Tibial artery (tissue), 4 donors: ENCODE measurements around the gene TMEM182.

Experiments used
- DNase-seq, 2 donors: peaks; one replicate each; pipeline ENCODE4 v3.0.0-alpha.2; 2019
- H3K27ac ChIP-seq, 2 donors: fragments of 200-600 bp; sonication (generic) in 1 of 2; 1 replicate in 1 of 2; 2 replicates in 1 of 2; pipeline ENCODE4 v1.5.1; 2018 to 2019; ENCODE audit warnings: mild to moderate bottlenecking in 1 of 2
- H3K27me3 ChIP-seq, 2 donors: fragments of 200-600 bp; sonication (generic) in 1 of 2; one replicate each; pipeline versions ENCODE4 v1.5.1 to v1.6.0; 2016 to 2019
- H3K36me3 ChIP-seq, 3 donors: fragments of 200-600 bp; sonication (generic) in 2 of 3; one replicate each; pipeline ENCODE4 v1.5.1; 2016 to 2019; ENCODE audit warnings: mild to moderate bottlenecking in 2 of 3
- H3K4me1 ChIP-seq, 4 donors: fragments of 200-600 bp; sonication (generic) in 2 of 4; 1 replicate in 3 of 4; 2 replicates in 1 of 4; pipeline ENCODE4 v1.5.1; 2016 to 2019
- H3K4me3 ChIP-seq, 2 donors: fragments of 200-600 bp; sonication (generic) in 1 of 2; 1 replicate in 1 of 2; 2 replicates in 1 of 2; pipeline ENCODE4 v1.5.1; 2018 to 2019; ENCODE audit warnings: mild to moderate bottlenecking in 2 of 2
- H3K9me3 ChIP-seq, 3 donors: fragments of 200-600 bp; sonication (generic) in 1 of 3; one replicate each; pipeline ENCODE4 v1.5.1; 2016 to 2019
- intact Hi-C: fragments of 100-400 bp; cut with DNase I; formaldehyde crosslinking; loops from one replicate; pipeline ENCODE4 v1.15.0; 2023; ENCODE audit warnings: low total_unique reads
- TF ChIP-seq, protein P1 (sequence below), 2 experiments: fragments of 200-600 bp in 1 of 2; fragments of 450-650 bp in 1 of 2; IDR thresholded peaks; one replicate each; pipeline ENCODE4 v1.5.1; 2017 to 2019; ENCODE audit warnings: antibody characterized with exemption in 2 of 2, mild to moderate bottlenecking in 1 of 2, moderate library complexity in 1 of 2

Gene TMEM182

DNA sequence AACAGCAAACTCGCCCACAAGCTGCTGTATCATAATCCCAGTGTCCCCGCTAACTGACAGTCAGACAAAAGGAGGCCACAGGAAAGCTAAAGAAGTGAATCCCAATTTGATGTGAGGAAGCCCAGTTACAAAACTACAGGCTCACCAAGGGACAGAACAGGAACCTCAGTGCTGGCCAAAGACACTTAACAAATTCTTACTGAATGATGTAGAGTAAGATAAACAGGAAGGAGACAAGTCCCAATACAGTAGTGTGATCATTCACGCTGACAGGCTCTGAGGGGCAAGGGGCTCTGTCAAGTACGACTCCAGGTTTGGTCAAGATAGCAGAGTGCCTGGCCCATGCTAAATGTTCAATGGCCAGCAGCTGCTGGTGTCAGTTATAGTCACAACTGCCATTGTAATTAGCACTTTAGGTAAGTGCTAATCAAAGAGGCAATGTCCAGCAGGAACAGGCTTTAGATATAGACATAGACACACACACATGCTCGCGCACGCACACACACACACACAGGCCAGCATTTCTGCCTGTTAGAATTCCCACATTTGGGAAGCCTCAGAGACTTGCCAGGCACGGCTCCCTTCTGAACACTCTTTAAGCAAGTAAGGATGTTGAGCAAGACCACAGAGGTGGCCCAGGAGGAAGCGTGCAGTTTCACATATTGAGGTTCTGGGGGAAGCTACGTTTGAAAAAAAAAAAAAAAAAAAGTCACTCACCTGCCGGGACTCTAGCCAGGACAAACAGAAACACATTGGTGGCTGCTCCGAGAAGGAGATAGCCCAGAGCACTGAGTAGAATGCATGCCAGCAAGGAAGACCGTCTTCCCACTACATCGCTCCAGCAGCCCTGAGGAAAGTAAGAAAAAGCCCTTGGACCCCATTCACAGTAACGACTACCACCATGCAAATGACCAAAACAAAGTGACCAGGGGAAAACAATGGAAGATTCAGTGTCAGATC, 35.4 kb upstream of the TMEM182 start:
- Histone ChIP-seq H3K27ac (no peak overlapping the region), H3K27me3 (no peaks in the 10 kb centered on the region), H3K4me1 (no peaks in the 10 kb centered on the region), H3K36me3 (peaks cover 29 to 76% (median 47%) of the 10 kb centered on the region in 3 donors), H3K9me3 (no peaks in the 10 kb centered on the region), H3K4me3 (no peak overlapping the region)
- intact Hi-C loops, result no loop called here
- no peak for DNase-seq
- TF ChIP-seq, protein P1, sequence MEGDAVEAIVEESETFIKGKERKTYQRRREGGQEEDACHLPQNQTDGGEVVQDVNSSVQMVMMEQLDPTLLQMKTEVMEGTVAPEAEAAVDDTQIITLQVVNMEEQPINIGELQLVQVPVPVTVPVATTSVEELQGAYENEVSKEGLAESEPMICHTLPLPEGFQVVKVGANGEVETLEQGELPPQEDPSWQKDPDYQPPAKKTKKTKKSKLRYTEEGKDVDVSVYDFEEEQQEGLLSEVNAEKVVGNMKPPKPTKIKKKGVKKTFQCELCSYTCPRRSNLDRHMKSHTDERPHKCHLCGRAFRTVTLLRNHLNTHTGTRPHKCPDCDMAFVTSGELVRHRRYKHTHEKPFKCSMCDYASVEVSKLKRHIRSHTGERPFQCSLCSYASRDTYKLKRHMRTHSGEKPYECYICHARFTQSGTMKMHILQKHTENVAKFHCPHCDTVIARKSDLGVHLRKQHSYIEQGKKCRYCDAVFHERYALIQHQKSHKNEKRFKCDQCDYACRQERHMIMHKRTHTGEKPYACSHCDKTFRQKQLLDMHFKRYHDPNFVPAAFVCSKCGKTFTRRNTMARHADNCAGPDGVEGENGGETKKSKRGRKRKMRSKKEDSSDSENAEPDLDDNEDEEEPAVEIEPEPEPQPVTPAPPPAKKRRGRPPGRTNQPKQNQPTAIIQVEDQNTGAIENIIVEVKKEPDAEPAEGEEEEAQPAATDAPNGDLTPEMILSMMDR (IDR thresholded peaks at IDR 0.05), result no peak

DNA sequence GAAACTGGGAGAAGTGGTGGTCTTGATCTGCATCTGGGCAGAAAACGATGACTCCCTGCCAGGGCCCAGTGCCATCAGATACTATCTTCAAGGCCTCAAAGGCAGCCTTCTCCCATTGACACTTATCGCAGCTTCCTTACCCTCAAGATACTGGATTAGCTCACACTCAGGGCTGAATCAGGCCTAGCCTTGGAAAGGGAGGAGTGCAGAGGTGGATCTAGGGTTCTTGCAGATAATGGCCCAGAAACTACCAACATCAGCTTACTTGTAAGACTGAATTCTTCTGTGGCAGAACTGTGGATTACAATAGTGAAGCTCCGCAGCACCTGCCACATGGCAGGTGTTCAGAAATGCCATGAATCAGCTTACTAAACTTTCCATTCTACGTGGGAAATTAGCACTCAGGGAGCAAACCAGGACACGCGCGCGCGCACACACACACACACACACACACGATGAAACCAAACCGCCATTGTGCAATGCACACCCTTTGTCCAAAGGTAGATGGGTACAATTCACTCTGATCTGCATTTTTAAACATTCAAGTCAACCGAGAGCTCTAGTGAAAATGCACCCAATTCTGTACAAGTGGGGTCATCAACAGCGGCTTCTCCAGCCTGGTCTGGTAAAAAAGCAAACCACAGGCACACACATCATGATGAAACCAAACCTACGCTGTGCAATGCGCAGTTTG, 26.3 kb upstream of the TMEM182 start:
- DNase-seq, result no peak
- no peaks in the 10 kb centered on the region for H3K9me3 ChIP-seq
- H3K27ac ChIP-seq, result peak overlapping the region in 1 of 2 donors; percentile 90
- intact Hi-C loops, result no loop called here
- peak overlapping the region; percentile 79 to 88 for H3K4me3 ChIP-seq
- peaks cover 0 to 14% (median 5%) of the 10 kb centered on the region in 3 donors for H3K36me3 ChIP-seq
- peaks cover 0 to 20% (median 15%) of the 10 kb centered on the region in 4 donors for H3K4me1 ChIP-seq
- no peaks in the 10 kb centered on the region for H3K27me3 ChIP-seq
- TF ChIP-seq, protein P1 (IDR thresholded peaks at IDR 0.05), result no peak

DNA sequence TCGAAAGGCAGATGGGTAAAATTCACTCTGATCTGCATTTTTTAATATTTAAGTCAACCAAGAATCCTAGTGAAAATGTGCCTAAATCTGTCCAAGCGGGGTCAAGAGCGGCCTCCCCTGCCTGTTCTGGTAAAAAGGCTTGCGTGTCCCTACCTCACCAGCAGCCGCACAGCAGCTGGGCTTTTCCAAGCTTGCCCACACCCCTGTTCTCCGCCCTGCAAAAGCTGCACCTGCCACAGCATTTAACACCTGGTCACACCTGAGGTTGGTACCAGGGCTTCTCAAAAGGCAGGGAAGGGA, 25.8 kb upstream of the TMEM182 start:
- TF ChIP-seq, protein P1 (IDR thresholded peaks at IDR 0.05), result no peak
- peak overlapping the region; percentile 75 to 90 for H3K27ac ChIP-seq
- H3K36me3 ChIP-seq, result peaks cover 0 to 9% (median 0%) of the 10 kb centered on the region in 3 donors
- H3K4me1 ChIP-seq, result peaks cover 0 to 20% (median 15%) of the 10 kb centered on the region in 4 donors
- no peaks in the 10 kb centered on the region for H3K9me3 ChIP-seq
- no peak for DNase-seq
- intact Hi-C loops, result no loop called here
- H3K4me3 ChIP-seq, result peak overlapping the region; percentile 79 to 88
- H3K27me3 ChIP-seq, result no peaks in the 10 kb centered on the region

DNA sequence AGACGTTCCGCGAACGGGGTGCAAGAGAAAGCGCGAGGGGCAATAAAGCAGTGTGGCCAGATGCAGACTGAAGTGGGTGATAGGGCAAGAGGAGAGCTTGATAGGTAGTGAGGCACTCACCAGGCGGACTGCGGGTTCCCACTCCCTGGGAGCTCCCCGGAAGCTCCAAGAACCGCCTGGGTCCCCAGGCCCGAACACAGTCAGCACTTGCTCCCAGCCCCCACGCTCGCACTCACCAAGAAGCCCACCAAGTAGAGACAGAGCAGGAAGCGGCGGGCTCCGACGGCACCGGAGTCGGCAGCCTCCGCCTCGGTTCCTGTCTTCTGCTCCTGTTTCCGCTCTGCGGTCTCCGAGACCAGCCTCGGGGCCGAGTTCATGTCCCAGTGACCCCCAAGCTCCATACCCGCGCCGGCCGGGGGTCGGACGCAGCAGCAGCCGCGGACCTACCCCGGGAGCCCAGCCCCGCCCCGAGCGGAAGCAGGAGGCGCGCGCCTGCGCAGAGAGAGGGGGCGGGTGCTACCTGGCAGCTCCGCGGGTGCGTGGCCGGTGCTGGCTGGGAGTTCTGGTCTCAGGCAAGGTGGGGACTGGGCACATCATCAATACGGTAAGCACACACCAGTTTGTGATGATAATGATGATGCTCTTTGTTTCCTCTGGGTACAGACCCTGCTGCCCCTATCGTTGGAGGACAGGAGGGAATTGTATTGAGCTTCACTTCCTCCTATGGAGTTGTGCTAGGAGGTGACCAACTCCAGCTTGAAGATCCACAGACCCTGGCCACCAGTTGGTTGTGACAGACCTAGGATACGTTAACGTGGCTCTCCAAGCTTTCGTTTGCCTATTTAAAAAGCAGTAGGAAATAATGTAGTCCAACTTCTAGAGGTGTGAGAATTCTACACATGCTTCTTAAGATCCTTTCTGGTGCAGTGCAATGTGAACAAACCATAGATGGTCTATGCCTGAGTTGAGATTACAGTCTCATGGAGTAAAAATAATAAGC, 25.1 kb upstream of the TMEM182 start:
- H3K9me3 ChIP-seq, result no peaks in the 10 kb centered on the region
- no peaks in the 10 kb centered on the region for H3K27me3 ChIP-seq
- H3K4me1 ChIP-seq, result peaks cover 0 to 20% (median 15%) of the 10 kb centered on the region in 4 donors
- H3K4me3 ChIP-seq, result peak overlapping the region; percentile 79 to 88
- DNase-seq, result peak; percentile 79 to 85
- H3K27ac ChIP-seq, result peak overlapping the region; percentile 75 to 90
- TF ChIP-seq, protein P1 (IDR thresholded peaks at IDR 0.05), result no peak
- intact Hi-C loops, result no loop called here
- H3K36me3 ChIP-seq, result peaks cover 0 to 4% (median 0%) of the 10 kb centered on the region in 3 donors

DNA sequence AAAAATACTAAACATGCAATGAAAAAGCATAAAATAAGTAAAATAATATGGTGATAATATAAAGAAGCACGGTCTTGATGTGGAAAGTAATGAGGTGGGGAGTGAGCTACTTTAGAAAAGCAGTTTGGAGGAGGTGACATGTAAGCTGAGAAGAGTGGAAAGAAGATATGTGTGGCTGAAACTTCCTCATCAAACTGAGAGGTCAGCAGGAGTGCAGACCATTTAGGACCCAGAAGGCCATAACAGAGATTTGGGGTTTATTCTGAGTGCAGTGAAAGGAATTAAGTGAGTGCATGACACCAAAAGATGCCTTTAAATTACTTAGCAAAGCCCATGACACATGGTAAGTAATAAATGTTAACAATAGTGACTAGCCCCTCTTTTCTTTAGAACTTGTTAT, 24.4 kb upstream of the TMEM182 start:
- intact Hi-C loops, result no loop called here
- Histone ChIP-seq H3K27me3 (no peaks in the 10 kb centered on the region), H3K36me3 (no peaks in the 10 kb centered on the region), H3K27ac (peak overlapping the region in 1 of 2 donors; percentile 75), H3K9me3 (no peaks in the 10 kb centered on the region), H3K4me3 (peak overlapping the region; percentile 79 to 88), H3K4me1 (peaks cover 0 to 20% (median 15%) of the 10 kb centered on the region in 4 donors)
- TF ChIP-seq, protein P1 (IDR thresholded peaks at IDR 0.05), result no peak
- no peak for DNase-seq
